Epithelial cell of proximal tubule (primary cell): Measurements from ENCODE around the gene ACSS1. TPM values are rescaled to one million over a fixed set of nuclear protein-coding genes. Genes with fewer than 3 reads are reported as not detected.

Experiments
- DNase-seq: peaks from one replicate; pipeline ENCODE4 v3.0.0-alpha.2; 2011; ENCODE audit warnings: low read depth
- H3K4me3 ChIP-seq: 2 replicates; pipeline ENCODE4 v1.5.1; 2011; ENCODE audit warnings: low read depth, mild to moderate bottlenecking, low read length
- total RNA-seq: library from RNA; depleted of rRNA; stranded (reverse); fragments of >200 nt; gene quantifications from 2 replicates; pipeline ENCODE4 v1.2.3, GENCODE V29; 2015
- TF ChIP-seq, protein P1 (sequence below): conservative IDR thresholded peaks from 2 replicates; pipeline ENCODE4 v1.5.1; 2012; ENCODE audit warnings: low read depth, mild to moderate bottlenecking, low read length

Gene ACSS1
- total RNA-seq, 1 donor from 2014 or later: 3.9 TPM

DNA sequence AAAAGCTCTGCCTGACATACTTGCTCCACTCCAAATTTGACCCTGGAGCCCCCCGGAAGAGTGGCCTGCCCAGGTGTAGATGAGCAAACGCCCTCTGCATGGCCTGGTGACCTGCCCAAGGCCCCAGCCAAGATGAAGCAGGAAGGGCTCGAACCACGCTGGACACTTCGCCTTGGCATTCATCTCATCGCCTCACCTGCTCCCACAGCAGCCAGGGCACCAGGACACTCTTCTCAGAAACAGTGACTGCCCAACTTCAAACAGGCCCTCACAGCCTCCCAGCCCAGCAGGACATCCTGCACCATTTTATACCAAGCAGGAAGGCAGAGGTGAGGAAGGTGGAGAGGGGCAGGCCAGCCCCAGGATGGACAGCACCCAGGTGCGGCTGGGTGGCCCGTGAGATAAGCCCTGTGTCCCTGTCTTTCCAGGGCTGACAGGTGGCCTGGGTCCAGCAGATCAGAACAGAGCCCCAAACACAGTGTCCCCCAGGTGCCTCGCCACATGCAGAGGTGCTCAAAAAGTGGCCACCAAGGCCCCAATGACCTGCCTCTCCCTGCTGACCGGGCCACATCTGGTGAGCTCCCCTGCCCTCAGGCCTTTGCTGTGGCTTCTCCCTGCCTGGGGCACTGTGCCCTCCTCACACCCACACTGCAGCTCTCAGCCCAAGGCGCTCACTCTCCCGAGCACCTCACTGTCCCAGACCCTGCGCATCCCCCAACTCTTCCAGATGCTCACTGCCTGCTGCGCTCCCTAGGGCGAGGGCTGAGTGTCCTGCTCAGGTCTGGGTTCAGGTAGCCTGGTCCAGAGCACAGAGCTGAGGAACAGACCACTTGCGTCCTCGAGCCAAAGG is 7.2 kb downstream of the ACSS1 start:
- TF ChIP-seq, protein P1, sequence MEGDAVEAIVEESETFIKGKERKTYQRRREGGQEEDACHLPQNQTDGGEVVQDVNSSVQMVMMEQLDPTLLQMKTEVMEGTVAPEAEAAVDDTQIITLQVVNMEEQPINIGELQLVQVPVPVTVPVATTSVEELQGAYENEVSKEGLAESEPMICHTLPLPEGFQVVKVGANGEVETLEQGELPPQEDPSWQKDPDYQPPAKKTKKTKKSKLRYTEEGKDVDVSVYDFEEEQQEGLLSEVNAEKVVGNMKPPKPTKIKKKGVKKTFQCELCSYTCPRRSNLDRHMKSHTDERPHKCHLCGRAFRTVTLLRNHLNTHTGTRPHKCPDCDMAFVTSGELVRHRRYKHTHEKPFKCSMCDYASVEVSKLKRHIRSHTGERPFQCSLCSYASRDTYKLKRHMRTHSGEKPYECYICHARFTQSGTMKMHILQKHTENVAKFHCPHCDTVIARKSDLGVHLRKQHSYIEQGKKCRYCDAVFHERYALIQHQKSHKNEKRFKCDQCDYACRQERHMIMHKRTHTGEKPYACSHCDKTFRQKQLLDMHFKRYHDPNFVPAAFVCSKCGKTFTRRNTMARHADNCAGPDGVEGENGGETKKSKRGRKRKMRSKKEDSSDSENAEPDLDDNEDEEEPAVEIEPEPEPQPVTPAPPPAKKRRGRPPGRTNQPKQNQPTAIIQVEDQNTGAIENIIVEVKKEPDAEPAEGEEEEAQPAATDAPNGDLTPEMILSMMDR: no peak
- H3K4me3 ChIP-seq: no peak overlapping the region
- DNase-seq: no peak

- no peak for DNase-seq
- TF ChIP-seq, protein P1: no peak
- H3K4me3 ChIP-seq: no peak overlapping the region
Measured at GRCh38 chr20:25050082-25050481, 7.9 kb downstream of the ACSS1 start.

DNA sequence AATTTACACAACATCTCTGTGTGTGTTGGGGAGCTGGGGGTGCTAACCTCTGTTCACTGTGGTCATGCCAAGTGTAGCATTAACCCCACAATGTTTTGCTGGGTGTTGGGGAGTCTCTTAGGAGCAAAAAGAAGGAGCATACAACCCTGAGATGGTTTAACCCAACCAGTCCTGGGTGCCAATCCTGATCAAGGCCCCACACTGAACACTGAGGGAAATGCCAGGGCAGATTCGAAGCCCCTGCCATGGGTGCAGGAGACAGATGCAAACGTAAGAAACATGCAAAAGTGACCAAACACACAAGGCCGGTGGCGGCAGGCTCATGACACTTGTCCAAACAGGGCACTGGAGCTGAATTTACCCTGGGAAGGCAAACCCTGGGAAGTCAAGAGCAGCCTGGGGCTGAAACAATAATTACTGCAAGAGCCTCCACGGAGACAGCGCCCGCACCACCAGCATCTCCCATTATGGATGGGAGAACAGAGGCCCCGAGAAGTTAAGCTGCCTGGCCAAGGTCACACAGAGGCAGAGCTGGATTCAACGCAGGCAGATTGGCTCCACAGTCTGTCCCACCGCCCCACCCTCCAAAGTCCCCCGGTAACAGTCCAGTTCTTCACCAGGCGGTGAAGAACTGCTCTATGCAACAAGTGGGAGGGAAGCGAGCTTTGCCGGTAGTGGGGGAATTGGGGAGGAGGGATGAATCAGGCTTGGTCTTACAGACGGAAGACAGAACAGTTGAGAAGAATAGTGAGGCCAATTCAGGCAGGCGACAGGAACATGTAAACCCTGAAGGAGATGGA is 8.5 kb downstream of the ACSS1 start:
- H3K4me3 ChIP-seq: no peak overlapping the region
- DNase-seq: no peak
- TF ChIP-seq, protein P1: no peak

- no peak overlapping the region for H3K4me3 ChIP-seq
- DNase-seq: no peak
- TF ChIP-seq, protein P1: no peak
Measured at GRCh38 chr20:25048519-25048952, 9.4 kb downstream of the ACSS1 start.

DNA sequence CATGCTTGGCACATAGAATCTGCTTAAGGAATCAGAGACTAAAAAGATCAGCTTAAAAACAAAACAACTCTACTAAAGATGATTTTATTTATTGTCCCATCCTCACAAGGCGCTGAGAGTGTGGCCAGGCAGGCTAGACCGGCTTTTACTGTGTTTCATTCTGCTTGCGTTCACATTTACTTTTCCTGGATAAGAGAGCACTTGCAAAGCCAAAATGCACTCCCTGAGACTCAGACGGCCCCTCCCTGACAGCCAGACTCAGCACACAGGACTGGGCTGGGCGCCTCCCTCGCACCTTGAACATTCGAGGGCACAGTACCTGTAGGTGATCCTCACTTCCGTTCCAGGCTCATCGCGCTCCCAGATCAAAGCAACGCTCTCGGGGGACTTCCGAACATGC is 10.2 kb downstream of the ACSS1 start:
- DNase-seq: no peak
- H3K4me3 ChIP-seq: no peak overlapping the region
- TF ChIP-seq, protein P1: no peak

- no peak overlapping the region for H3K4me3 ChIP-seq
- TF ChIP-seq, protein P1: no peak
Measured at GRCh38 chr20:25046736-25047666, 10.9 kb downstream of the ACSS1 start.

More at GRCh38 chr20:25046736-25047666, 10.9 kb downstream of the ACSS1 start:
- DNase-seq: no peak
